ENCODE measurements around the gene KYAT1. TPM values are rescaled to one million over a fixed set of nuclear protein-coding genes. Genes with fewer than 3 reads are reported as not detected.
A peak's percentile ranks its signal among the peaks of the same experiment; 100 is the strongest.

Gene KYAT1
- total and polyA plus RNA-seq, 2 donors from 2014 or later: 5.1 to 17.0 TPM

GRCh38 chr9:128792134-128792533 is 89.6 kb downstream of the KYAT1 start:
- H3K27ac ChIP-seq (ENCODE audit: low read depth in 2 of 2, low read length in 2 of 2): no peak overlapping the region
- no peak for TF ChIP-seq CTCF (IDR thresholded peaks at IDR 0.05; ENCODE audit: borderline replicate concordance, extremely low read depth, insufficient read depth)
- H3K4me3 ChIP-seq (ENCODE audit: low read length in 3 of 3): no peak overlapping the region
- DNase-seq: no peak
- no peaks in the 10 kb centered on the region for H3K27me3 ChIP-seq (ENCODE audit: control insufficient read depth, insufficient read depth, low read length)
- no peak for FAIRE-seq
- intact Hi-C loops (cut with DNase I): no loop called here
- no peaks in the 10 kb centered on the region for H3K9me3 ChIP-seq (ENCODE audit: control insufficient read depth in 2 of 3, insufficient read depth in 1 of 3, low read length in 3 of 3)
- H3K4me1 ChIP-seq (ENCODE audit: control insufficient read depth in 2 of 3, insufficient read depth in 2 of 3, low read depth in 1 of 3, low read length in 3 of 3): peaks cover 0 to 14% (median 13%) of the 10 kb centered on the region in 3 donors
- H3K9ac ChIP-seq (ENCODE audit: low read length in 3 of 3): no peak overlapping the region
- H3K36me3 ChIP-seq (ENCODE audit: control insufficient read depth in 2 of 3, insufficient read depth in 3 of 3, low read length in 3 of 3): peaks cover 3 to 27% (median 21%) of the 10 kb centered on the region in 3 donors

GRCh38 chr9:128790536-128790935 is 91.2 kb downstream of the KYAT1 start:
- Histone ChIP-seq H3K4me1 (ENCODE audit: control insufficient read depth in 2 of 3, insufficient read depth in 2 of 3, low read depth in 1 of 3, low read length in 3 of 3) (peaks cover 0 to 14% (median 13%) of the 10 kb centered on the region in 3 donors), H3K27me3 (ENCODE audit: control insufficient read depth, insufficient read depth, low read length) (no peaks in the 10 kb centered on the region), H3K36me3 (ENCODE audit: control insufficient read depth in 2 of 3, insufficient read depth in 3 of 3, low read length in 3 of 3) (peaks cover 3 to 23% (median 17%) of the 10 kb centered on the region in 3 donors), H3K27ac (ENCODE audit: low read depth in 2 of 2, low read length in 2 of 2) (no peak overlapping the region), H3K9me3 (ENCODE audit: control insufficient read depth in 2 of 3, insufficient read depth in 1 of 3, low read length in 3 of 3) (no peaks in the 10 kb centered on the region), H3K9ac (ENCODE audit: low read length in 3 of 3) (no peak overlapping the region), H3K4me3 (ENCODE audit: low read length in 3 of 3) (no peak overlapping the region)
- DNase-seq: no peak
- TF ChIP-seq CTCF (IDR thresholded peaks at IDR 0.05; ENCODE audit: borderline replicate concordance, extremely low read depth, insufficient read depth): no peak
- intact Hi-C loops (cut with DNase I): no loop called here
- no peak for FAIRE-seq

- peaks cover 3 to 19% (median 17%) of the 10 kb centered on the region in 3 donors for H3K36me3 ChIP-seq (ENCODE audit: control insufficient read depth in 2 of 3, insufficient read depth in 3 of 3, low read length in 3 of 3)
- peaks cover 0 to 13% (median 9%) of the 10 kb centered on the region in 3 donors for H3K4me1 ChIP-seq (ENCODE audit: control insufficient read depth in 2 of 3, insufficient read depth in 2 of 3, low read depth in 1 of 3, low read length in 3 of 3)
- intact Hi-C loops (cut with DNase I): no loop called here
- H3K9me3 ChIP-seq (ENCODE audit: control insufficient read depth in 2 of 3, insufficient read depth in 1 of 3, low read length in 3 of 3): no peaks in the 10 kb centered on the region
- H3K27ac ChIP-seq (ENCODE audit: low read depth in 2 of 2, low read length in 2 of 2): peak overlapping the region in 1 of 2 donors; percentile 0
- DNase-seq: no peak
- TF ChIP-seq CTCF (IDR thresholded peaks at IDR 0.05; ENCODE audit: borderline replicate concordance, extremely low read depth, insufficient read depth): no peak
- FAIRE-seq: no peak
- H3K4me3 ChIP-seq (ENCODE audit: low read length in 3 of 3): peak overlapping the region in 2 of 3 donors; percentile 73 to 92
- no peaks in the 10 kb centered on the region for H3K27me3 ChIP-seq (ENCODE audit: control insufficient read depth, insufficient read depth, low read length)
- H3K9ac ChIP-seq (ENCODE audit: low read length in 3 of 3): peak overlapping the region in 1 of 3 donors; percentile 79
Measured at GRCh38 chr9:128788445-128788844, 93.3 kb downstream of the KYAT1 start.

- no peak for FAIRE-seq
Measured at GRCh38 chr9:128787659-128788058, 94.1 kb downstream of the KYAT1 start.

More at GRCh38 chr9:128787659-128788058, 94.1 kb downstream of the KYAT1 start:
- intact Hi-C loops (cut with DNase I): no loop called here
- TF ChIP-seq CTCF (IDR thresholded peaks at IDR 0.05; ENCODE audit: borderline replicate concordance, extremely low read depth, insufficient read depth): no peak
- peak in 2 of 5 donors; percentile 17 to 52 for DNase-seq
- Histone ChIP-seq H3K4me1 (ENCODE audit: control insufficient read depth in 2 of 3, insufficient read depth in 2 of 3, low read depth in 1 of 3, low read length in 3 of 3) (peaks cover 0 to 11% (median 6%) of the 10 kb centered on the region in 3 donors), H3K27ac (ENCODE audit: low read depth in 2 of 2, low read length in 2 of 2) (peak overlapping the region in 1 of 2 donors; percentile 87), H3K4me3 (ENCODE audit: low read length in 3 of 3) (peak overlapping the region; percentile 73 to 92 (median 80)), H3K9me3 (ENCODE audit: control insufficient read depth in 2 of 3, insufficient read depth in 1 of 3, low read length in 3 of 3) (no peaks in the 10 kb centered on the region), H3K9ac (ENCODE audit: low read length in 3 of 3) (peak overlapping the region; percentile 22 to 79 (median 61)), H3K27me3 (ENCODE audit: control insufficient read depth, insufficient read depth, low read length) (no peaks in the 10 kb centered on the region), H3K36me3 (ENCODE audit: control insufficient read depth in 2 of 3, insufficient read depth in 3 of 3, low read length in 3 of 3) (peaks cover under 1 to 15% (median 11%) of the 10 kb centered on the region in 3 donors)
